ELR (cell line): ENCODE measurements around the gene MERTK.
A peak's percentile ranks its signal among the peaks of the same experiment; 100 is the strongest.
"Not testable (repeated sequence)": the region's sequence is repeated elsewhere in the genome, so short reads cannot be mapped to it uniquely, and the experiment has no call there.

Experiments
- DNase-seq: peaks from one replicate; pipeline ENCODE4 v3.0.0-alpha.2; 2015; ENCODE audit warnings: low read depth

Gene MERTK

GRCh38 chr2:112047537-112048235 is 149.3 kb downstream of the MERTK start:
- DNase-seq = no peak

- no peak for DNase-seq
These were observed 149.8 kb downstream of the MERTK start for GRCh38 chr2:112048236-112048592.

GRCh38 chr2:112048887-112049286 is 150.5 kb downstream of the MERTK start:
- DNase-seq = peak; percentile 75

GRCh38 chr2:112050316-112050715 is 151.9 kb downstream of the MERTK start:
- DNase-seq = no peak

GRCh38 chr2:112053917-112054846 is 155.8 kb downstream of the MERTK start:
- peak; percentile 94 for DNase-seq

- DNase-seq = peak; percentile 97
These were observed 156.7 kb downstream of the MERTK start, which contains the start of gene TMEM87B for GRCh38 chr2:112054847-112055729. Gene TMEM87B, plus strand, starts transcription at chr2:112055269. Its CDS starts 323 bp downstream, at chr2:112055592.

- peak; percentile 86 for DNase-seq
These were observed 157.6 kb downstream of the MERTK start for GRCh38 chr2:112055730-112056625.

GRCh38 chr2:112056626-112056987 is 158.2 kb downstream of the MERTK start:
- no peak for DNase-seq

GRCh38 chr2:112059671-112060070 is 161.3 kb downstream of the MERTK start:
- DNase-seq = no peak

- DNase-seq = no peak
These were observed 162.9 kb downstream of the MERTK start for GRCh38 chr2:112061299-112061698.

GRCh38 chr2:112061840-112062239 is 163.4 kb downstream of the MERTK start:
- no peak for DNase-seq

GRCh38 chr2:112062894-112063293 is 164.5 kb downstream of the MERTK start:
- DNase-seq = no peak

GRCh38 chr2:112065486-112065885 is 167.1 kb downstream of the MERTK start:
- no peak for DNase-seq

- peak; percentile 86 for DNase-seq
These were observed 167.6 kb downstream of the MERTK start for GRCh38 chr2:112065966-112066365.

GRCh38 chr2:112069794-112070193 is 171.4 kb downstream of the MERTK start:
- DNase-seq = not testable (repeated sequence)

GRCh38 chr2:112073875-112074274 is 175.5 kb downstream of the MERTK start:
- peak; percentile 34 for DNase-seq

GRCh38 chr2:112074506-112074905 is 176.1 kb downstream of the MERTK start:
- peak; percentile 51 for DNase-seq

- peak; percentile 67 for DNase-seq
These were observed 177.3 kb downstream of the MERTK start for GRCh38 chr2:112075490-112076260.

GRCh38 chr2:112077814-112078213 is 179.4 kb downstream of the MERTK start:
- DNase-seq = no peak
